ENCODE measurements around the gene CHST3. TPM values are rescaled to one million over a fixed set of nuclear protein-coding genes. Genes with fewer than 3 reads are reported as not detected.

Gene CHST3
- total and polyA plus RNA-seq, 9 of the 15 experiments (the other 6 are each of a cell fraction or from before 2014, with no cell fraction given): 0.01 to 1.3 (median 0.15) TPM

DNA sequence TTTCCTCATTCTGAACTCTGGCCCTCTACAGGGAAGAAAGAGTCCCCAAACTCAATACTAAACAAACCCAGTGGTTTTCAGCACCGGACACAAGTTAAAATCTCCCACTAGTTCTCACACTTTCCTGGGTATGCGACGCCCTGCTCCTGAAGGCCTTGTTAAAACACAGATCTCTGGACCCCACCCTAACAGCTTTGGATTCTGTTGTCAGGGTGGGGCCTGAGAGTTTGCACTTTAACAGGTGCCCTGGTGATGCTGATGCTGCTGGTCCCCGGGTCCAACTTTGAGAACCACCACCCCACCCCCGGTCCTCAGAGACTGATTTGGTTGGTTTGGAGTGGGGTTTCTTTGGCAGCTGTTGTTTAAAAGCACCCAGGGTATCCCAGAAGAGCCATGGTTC lies 61.6 kb downstream of the CHST3 start:
- Histone ChIP-seq H3K79me2 (ENCODE audit: control insufficient read depth, insufficient read depth, low read length) (no peaks in the 10 kb centered on the region), H3K36me3 (ENCODE audit: control insufficient read depth, insufficient read depth, low read length) (no peaks in the 10 kb centered on the region)
- no TSS peak for BruUV-seq (replicated peaks)

More for the DNA sequence above, 61.6 kb downstream of the CHST3 start:
- Histone ChIP-seq H3K9me3 (replicated peaks; ENCODE audit: control insufficient read depth, insufficient read depth, low read depth, low read length) (no peaks in the 10 kb centered on the region), H3K27me3 (ENCODE audit: control insufficient read depth in 2 of 2, insufficient read depth in 2 of 2, low read length in 2 of 2) (peaks cover 25 to 36% of the 10 kb centered on the region in 2 experiments), H3K9ac (ENCODE audit: insufficient read depth in 1 of 2, low read depth in 2 of 2, low read length in 2 of 2) (no peak overlapping the region), H3K9me1 (ENCODE audit: control insufficient read depth, insufficient read depth, low read length) (no peaks in the 10 kb centered on the region), H2AFZ (ENCODE audit: low read depth, low read length) (no peak overlapping the region), H3K4me1 (replicated peaks in 1 of 2; ENCODE audit: control insufficient read depth in 2 of 2, insufficient read depth in 2 of 2, low read length in 2 of 2) (peaks cover 3 to 4% of the 10 kb centered on the region in 2 experiments; a peak in 3 of 5 replicates), H4K20me1 (replicated peaks; ENCODE audit: control insufficient read depth, insufficient read depth, low read length) (no peaks in the 10 kb centered on the region), H3K27ac (ENCODE audit: extremely low read depth, low read depth, low read length) (no peak overlapping the region), H3K4me3 (no peak overlapping the region), H3K4me2 (ENCODE audit: insufficient read depth, low read length) (no peak overlapping the region)
- intact Hi-C loops (cut with micrococcal nuclease): no loop called here
- no peak; the same call in 2 of the 3 replicates for ATAC-seq
- ChIA-PET CTCF (ENCODE audit: low intra/inter-chr PET ratio) (no interaction called here), POLR2A (interaction anchor here (0.6 to 1.5 kb wide), 3 partner anchors 16 to 34 kb away, joined by 3 read pairs; no protein-coding TSS in a partner anchor)
- FAIRE-seq: no peak
- TF ChIP-seq MCM7 (IDR thresholded peaks at IDR 0.05) (no peak), BHLHE40 (IDR thresholded peaks at IDR 0.05; ENCODE audit: low read length) (no peak), RBM39 (optimal IDR thresholded peaks at IDR 0.05; ENCODE audit: low read depth, low read length) (no peak), ZNF146 (CRISPR knock-in tag; IDR thresholded peaks at IDR 0.05; ENCODE audit: unreplicated experiment) (no peak), SMAD1 (IDR thresholded peaks at IDR 0.05; ENCODE audit: low read depth, low read length, partially characterized antibody) (no peak), ZNF282 (CRISPR knock-in tag; IDR thresholded peaks at IDR 0.05) (no peak), MAZ (CRISPR knock-in tag; conservative IDR thresholded peaks at IDR 0.05 in 1 of 2, IDR thresholded peaks at IDR 0.05 in 1 of 2) (no peak), KAT8 (IDR thresholded peaks at IDR 0.05; ENCODE audit: low read depth) (no peak), ZNF75A (CRISPR knock-in tag; IDR thresholded peaks at IDR 0.05) (no peak), PHB2 (IDR thresholded peaks at IDR 0.05; ENCODE audit: low read depth) (no peak), GABPB2 (CRISPR knock-in tag; conservative IDR thresholded peaks at IDR 0.05) (no peak), GTF2A2 (tag; IDR thresholded peaks at IDR 0.05) (no peak), TAF15 (IDR thresholded peaks at IDR 0.05; ENCODE audit: low read depth, low read length) (no peak), NONO (IDR thresholded peaks at IDR 0.05; ENCODE audit: low read depth in 2 of 2, low read length in 1 of 2) (no peak), MYNN (IDR thresholded peaks at IDR 0.05) (no peak), MYNN (CRISPR knock-in tag; IDR thresholded peaks at IDR 0.05) (no peak), ZNF41 (CRISPR knock-in tag; conservative IDR thresholded peaks at IDR 0.05) (no peak), ZNF507 (tag; conservative IDR thresholded peaks at IDR 0.05) (no peak)
- TF ChIP-seq, protein P1, sequence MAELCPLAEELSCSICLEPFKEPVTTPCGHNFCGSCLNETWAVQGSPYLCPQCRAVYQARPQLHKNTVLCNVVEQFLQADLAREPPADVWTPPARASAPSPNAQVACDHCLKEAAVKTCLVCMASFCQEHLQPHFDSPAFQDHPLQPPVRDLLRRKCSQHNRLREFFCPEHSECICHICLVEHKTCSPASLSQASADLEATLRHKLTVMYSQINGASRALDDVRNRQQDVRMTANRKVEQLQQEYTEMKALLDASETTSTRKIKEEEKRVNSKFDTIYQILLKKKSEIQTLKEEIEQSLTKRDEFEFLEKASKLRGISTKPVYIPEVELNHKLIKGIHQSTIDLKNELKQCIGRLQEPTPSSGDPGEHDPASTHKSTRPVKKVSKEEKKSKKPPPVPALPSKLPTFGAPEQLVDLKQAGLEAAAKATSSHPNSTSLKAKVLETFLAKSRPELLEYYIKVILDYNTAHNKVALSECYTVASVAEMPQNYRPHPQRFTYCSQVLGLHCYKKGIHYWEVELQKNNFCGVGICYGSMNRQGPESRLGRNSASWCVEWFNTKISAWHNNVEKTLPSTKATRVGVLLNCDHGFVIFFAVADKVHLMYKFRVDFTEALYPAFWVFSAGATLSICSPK (IDR thresholded peaks at IDR 0.05; ENCODE audit: borderline replicate concordance): no peak
- TF ChIP-seq, protein P2, sequence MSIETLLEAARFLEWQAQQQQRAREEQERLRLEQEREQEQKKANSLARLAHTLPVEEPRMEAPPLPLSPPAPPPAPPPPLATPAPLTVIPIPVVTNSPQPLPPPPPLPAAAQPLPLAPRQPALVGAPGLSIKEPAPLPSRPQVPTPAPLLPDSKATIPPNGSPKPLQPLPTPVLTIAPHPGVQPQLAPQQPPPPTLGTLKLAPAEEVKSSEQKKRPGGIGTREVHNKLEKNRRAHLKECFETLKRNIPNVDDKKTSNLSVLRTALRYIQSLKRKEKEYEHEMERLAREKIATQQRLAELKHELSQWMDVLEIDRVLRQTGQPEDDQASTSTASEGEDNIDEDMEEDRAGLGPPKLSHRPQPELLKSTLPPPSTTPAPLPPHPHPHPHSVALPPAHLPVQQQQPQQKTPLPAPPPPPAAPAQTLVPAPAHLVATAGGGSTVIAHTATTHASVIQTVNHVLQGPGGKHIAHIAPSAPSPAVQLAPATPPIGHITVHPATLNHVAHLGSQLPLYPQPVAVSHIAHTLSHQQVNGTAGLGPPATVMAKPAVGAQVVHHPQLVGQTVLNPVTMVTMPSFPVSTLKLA (conservative IDR thresholded peaks at IDR 0.05): no peak
- TF ChIP-seq, protein P3, sequence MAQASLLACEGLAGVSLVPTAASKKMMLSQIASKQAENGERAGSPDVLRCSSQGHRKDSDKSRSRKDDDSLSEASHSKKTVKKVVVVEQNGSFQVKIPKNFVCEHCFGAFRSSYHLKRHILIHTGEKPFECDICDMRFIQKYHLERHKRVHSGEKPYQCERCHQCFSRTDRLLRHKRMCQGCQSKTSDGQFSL (CRISPR knock-in tag; IDR thresholded peaks at IDR 0.05): no peak
- TF ChIP-seq, protein P3 (tag; IDR thresholded peaks at IDR 0.05): no peak
- DNase-seq (ENCODE audit: extremely low read depth in 1 of 4, low spot score in 3 of 4): no peak
- in situ Hi-C loops (cut with MboI): no loop called here
- 3% methylated on average over 5 of the region's 5 CpGs for WGBS (ENCODE audit: insufficient coverage, low coverage, missing lambda C conversion rate)

Measured in K562 (cell line).